HG03196 (cell line): Measurements from ENCODE around the gene RAB40B.

Experiments used
- ATAC-seq: cut with Tn5 transposase; IDR thresholded peaks from one replicate; pipeline ENCODE4 v1.9.1; 2021; ENCODE audit not compliant: unreplicated experiment

The RAB40B gene

DNA sequence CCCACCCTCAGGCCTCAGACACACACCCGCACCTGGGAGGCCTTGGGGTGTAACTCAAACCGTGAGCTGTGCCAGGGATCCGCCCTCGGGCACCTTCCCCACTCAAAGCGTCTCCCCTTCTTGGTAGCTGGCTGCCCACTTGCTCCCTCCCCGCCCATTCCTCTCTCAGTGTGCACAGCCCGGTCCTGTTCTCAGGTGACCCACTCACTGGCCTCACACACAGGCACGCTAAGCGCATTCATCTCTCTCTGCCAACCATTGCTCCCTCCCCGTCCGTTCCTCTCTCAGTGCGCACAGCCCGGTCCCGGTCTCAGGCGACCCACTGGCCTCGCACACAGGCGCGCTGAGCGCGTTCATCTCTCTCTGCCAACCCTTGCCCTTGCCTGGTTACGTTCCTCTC is 71.1 kb downstream of the RAB40B start:
- ATAC-seq = no peak

DNA sequence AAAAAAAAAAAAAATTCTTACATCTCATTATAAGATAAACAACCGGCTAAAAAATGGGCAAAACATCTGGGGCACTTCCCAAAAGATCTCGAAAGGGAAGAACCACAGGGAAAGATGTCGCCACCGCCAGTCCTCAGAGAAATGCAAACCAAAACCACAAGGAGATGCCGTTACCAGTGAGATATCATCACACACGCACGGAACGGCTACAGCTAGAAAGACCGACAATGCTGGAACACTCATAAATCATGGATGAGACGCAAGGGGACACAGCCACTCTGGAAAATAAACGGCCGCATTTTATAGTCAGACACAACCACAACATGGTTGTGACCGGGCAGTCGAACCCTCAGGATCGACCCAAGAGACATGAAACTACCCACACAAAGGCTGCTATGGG is 74.8 kb downstream of the RAB40B start:
- ATAC-seq = no peak

DNA sequence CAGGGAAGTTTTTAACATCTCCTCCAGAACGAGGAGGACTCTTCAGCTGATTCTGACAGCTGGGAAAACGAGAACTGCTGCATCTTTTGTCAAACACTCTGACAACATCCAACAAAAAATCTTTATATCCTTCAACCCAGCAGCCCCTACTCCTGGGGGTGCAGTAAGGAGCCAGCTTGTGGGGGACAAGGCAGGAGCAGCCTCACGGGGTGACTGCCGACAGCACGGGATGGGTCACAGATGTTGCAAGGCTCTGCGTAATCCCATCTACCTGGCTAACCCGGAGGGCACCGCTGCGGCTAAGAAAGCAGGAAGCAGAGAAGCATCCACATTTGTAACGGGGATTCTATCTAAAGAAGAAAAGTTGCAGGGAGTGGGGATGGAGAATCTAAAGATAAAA is 78.9 kb downstream of the RAB40B start:
- ATAC-seq = no peak

DNA sequence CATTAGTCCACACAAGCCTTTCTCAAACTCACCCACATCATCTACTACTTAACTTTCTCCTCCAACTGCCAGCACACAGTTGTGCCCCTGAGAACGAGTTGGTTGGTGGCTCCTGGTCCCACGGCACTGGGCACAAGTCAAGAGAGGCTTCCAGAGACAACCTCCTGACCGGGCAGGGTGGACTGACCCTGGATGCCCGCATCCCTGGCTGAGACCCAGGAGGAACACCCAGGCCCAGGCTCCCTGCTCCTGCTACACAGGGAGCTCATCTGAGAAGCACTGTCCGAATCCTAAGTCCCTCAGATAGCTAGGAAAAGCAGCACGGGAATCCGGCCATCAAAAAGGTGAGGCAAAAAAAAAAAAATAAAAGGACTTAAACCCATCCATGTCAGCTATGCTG is 79.3 kb downstream of the RAB40B start:
- no peak for ATAC-seq

DNA sequence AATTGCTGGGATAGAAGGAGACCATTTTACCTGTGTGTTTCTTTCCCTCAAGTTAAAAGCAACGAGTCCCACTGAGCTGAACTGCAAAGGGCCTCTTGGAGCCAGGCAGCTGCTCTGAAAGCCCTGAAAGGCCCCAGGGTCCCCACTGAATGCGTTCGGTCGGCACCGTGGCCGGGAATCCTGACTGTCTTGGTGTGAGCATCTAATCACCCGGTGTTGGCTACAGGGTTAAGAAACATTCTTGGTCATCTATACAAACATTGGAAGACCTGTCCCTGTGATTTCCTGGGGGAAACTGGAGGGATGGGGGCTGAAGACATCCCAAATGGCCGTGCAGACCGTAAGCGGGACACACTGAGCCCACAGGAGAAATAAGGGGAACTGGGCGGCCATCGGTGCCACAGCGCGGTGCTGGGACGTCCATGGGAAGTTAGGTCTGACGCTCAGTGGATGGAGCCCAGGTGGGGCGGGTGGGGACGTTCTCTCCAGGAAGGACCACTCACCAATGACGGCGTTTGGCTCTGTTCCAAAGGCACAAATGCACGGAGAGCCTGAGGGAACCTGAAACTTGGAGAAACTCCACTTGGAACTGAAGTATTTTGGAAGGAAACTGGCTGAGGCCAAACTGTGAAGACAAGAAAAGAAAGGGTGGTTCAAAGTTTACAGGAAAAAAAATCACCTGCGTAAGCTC is 82.3 kb downstream of the RAB40B start:
- no peak for ATAC-seq

DNA sequence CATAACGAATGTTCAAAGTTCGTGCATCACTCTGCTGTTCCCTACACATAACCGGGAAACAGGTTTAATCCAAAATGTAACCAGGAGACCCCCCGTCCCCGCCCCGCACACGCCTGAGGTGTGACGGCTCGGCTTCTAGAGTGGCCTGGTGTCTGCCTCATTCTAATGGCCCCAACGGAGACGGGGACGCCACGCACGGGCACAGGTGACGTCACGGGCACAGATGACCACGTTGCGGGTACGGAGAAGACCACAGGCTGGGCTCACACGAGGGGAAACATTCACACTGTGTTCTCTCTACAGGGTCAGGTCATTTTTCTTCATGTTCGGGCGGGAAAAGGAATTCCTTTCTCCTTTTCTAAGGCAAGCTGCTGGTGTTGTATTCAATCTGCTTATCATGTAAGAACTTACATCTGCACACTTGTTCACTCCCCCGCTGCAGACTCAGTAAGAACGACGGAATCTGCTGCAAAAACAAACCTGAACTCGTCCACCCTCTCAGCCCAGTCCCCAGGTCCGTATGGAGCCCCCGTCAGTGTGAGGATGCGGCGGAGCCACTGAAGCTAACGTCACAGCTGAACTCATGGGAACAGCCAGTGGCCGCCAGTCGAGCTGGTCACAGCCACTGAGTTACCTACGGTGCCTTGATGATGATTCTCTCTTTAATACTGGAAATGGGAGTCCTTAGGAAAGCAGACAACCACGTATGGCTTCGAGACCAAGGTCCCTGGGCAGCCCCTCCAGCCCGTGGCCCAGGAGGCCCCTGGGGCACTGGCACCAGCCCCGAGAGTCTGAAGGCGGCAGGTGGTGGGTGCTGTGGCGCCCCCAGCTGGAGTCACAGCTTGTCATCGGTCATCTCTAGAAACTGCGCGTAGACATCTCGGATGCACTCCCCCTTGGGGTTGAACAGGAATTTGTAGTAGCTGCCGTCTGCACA is 83.1 kb downstream of the RAB40B start:
- no peak for ATAC-seq

DNA sequence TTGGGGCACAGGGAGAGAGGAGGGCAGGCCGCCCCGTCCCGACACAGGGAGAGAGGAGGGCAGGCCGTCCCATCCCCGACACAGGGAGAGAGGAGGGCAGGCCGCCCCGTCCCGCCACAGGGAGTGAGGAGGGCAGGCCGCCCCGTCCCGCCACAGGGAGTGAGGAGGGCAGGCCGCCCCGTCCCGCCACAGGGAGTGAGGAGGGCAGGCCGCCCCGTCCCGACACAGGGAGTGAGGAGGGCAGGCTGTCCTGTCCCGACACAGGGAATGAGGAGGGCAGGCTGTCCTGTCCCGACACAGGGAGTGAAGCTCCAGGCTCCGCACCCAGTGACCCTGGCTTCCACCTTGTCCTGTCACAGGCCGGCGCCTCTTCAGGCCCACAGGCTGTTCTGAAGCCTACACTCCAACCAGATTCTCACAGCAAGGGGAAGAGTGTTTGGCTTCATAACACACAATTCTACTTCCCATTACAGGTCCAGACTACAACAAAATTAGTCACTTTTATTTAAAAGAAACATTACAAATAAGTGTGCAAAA is 84.3 kb downstream of the RAB40B start:
- ATAC-seq = no peak

DNA sequence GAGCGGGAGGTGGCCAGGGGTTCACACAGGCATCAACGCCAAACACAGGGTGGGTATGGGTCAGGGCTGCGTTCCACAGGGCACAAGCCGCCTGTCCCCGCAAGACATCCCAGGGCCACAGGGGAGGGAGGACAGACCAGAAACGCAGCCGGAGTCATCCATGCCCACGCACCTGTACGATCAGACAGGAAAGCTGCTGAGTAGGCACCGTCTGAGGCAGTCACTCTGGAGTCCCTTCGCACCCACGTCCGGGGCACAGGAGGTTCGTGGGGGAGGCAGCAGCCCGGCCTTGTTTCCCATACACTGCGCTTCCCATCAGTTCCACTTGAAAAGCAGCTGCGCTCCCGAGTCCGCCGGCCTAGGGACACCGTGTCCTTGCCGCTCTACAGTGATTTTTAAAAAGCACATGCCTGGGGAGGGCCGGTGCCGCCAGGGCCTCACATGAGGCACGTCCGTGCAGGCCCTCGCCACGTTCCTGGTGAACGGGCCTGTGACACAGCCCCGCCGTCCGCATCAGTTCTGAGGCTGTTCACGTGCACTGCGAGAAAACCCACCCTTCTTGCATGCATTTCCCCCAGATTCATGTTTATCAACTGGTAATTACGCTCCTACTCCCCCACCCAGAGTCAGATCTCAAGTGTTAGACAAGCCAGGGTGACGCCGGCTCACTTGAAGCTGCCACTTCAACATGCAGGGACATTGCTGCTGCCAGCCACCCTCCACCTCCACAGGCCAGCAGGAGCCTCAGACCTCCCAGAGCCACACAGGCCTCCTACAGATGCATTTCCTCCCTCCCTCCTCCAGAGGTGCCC is 85.0 kb downstream of the RAB40B start:
- ATAC-seq = no peak

DNA sequence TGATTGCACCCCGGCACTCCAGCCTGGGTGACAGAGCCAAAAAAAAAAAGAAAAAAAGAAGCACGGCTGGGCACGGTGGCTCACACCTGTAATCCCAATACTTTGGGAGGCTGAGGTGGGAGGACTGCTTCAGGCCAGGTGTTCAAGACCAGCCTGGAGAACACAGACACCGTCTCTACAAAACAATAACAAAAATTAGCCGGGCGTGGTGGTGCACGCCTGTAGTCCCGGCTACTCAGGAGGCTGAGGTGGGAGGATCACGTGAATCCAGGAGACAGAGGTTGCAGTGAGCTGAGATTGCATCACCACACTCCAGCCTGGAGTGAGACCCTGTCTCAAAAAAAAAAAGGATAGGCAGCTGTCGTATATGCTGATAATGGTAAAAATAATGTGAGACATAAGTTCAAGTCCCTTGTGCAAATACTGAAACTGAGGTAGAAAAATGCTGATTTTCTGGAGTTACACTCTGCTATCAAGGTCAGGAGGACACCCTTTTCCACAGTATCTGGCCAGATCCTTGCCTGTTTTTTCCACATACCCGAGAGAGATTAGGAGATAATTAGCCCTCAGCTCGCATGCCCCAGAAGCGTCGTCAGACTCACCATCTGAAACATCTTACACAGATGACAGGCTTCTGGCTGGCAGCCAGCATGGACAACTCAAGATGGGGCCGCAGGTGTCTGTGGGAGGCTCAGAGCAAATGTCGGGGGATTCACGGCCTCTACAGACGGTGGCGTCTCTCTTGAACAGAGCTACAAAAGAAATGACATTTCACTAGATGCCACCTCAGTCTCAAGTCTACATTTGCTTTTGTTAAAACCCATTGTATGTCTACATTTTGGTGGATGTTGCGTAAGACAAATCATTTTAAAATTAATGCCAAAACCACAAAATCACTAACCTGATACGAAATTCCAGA is 87.1 kb downstream of the RAB40B start:
- no peak for ATAC-seq

DNA sequence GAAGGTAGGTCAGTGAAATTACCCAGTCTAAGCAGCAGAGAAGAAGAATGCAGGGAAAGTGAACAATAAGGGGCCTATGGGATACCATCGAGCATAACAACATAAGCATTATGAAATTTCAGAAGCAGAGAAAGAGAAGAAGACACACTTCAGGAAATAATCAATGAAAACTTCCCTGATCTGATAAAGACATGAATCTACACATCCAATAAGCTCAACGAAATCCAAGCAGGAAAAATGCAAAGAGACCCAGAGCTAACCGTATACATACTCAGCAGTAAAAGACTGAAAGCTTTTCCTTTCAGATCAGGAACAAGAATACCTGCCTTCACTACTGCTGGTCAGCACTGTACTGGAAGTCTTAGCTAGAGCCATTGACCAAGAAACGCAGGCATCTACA is 88.8 kb downstream of the RAB40B start:
- ATAC-seq = no peak

DNA sequence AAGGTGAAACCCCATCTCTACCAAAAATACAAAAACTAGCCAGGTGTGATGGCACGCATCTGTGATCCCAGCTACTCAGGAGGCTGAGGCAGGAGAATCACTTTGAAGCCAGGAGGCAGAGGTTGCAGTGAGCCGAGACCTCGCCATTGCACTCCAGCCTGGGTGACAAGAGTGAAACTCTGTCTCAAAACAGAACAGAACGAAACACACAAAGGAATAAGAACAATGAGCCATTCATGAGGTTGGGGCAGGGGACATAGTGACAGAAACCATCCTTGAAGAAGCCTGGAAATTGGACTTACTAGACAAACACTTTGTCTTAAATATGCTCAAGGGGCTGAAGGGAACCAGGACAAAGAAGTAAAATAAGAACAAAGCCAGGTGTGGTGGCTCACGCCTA is 89.7 kb downstream of the RAB40B start:
- ATAC-seq = no peak

DNA sequence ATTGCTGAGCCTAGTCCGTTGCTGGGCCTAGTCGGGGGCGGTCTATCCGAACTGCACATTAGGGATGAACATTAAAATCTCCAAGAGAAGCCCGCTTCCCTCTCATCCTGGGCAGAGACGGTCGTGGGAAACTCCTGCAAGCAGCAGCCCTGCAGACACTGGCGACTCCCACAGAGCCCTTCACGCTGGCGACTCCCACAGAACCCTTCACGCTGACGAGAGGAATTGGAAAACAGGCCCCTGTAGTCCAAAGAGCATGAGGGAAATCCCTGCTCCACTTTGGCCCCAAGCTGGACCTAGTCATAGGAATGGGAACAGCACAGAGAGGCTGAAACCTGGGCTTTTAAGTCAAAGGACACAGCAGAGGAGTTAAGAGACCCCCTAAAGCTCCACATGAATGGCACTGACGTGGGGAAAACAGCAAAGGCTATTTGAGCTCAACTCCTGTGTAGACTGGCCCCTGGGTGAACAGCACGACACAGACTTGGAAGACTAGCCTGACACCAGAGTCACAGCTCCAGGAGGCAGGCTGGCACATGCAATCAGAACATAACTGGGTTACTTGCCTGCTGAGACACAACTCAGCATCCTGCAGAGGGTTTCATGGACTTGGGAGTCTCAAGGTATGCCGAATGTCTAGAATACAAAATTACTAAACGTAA is 92.4 kb downstream of the RAB40B start:
- no peak for ATAC-seq
